ENCODE data around the gene ADORA3.

- TF ChIP-seq CTCF (IDR thresholded peaks at IDR 0.05) (no peak), POLR2A (IDR thresholded peaks at IDR 0.05) (no peak)
Observed at GRCh38 chr1:111504097-111504496, 664 bp upstream of the ADORA3 start.
